ENCODE data around the gene RNASE4.
"Not testable (repeated sequence)": the region's sequence is repeated elsewhere in the genome, so short reads cannot be mapped to it uniquely, and the experiment has no call there.

Gene RNASE4

DNA sequence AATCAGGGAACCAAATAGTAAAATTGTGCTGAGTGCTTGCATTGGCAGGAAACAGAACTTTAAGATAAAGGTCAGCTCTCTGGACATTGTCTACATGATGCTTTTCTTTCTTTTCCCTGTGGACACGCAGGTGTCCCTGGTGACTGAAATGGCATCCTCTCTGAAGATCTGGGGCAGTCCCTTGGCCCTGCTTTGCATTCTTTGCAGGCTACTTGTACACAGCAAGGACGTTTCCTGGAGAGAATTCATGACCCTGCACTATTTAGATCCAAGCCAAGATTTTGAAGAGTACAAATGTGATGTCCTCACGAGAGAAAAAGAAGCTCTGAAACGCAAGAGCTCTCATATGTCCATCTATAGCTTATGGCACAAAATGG, 50.1 kb downstream of the RNASE4 start:
- no peak overlapping the region for H3K4me3 ChIP-seq (ENCODE audit: low read depth, low read length)

DNA sequence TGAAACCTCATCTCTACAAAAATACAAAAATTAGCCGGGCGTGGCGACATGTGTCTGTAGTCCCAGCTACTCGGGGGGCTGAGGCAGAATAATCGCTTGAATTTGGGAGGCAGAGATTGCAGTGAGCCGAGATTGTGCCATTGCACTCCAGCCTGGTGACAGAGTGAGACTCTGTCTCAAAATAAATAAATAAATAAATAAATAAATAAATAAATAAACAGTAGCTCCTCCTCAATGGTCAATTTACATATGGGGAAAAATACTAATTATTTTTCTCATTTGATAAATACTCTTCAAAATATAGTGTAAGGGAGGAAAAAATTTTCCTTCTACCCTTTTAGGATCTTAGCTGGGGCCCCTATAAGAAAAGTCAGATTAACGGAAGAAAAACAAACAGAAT, 53.9 kb downstream of the RNASE4 start:
- H3K4me3 ChIP-seq (ENCODE audit: low read depth, low read length) = not testable (repeated sequence)

GRCh38 chr14:20742132-20742531, 57.8 kb downstream of the RNASE4 start:
- H3K4me3 ChIP-seq (ENCODE audit: low read depth, low read length) = no peak overlapping the region

GRCh38 chr14:20743556-20743955, 59.2 kb downstream of the RNASE4 start:
- no peak overlapping the region for H3K4me3 ChIP-seq (ENCODE audit: low read depth, low read length)

DNA sequence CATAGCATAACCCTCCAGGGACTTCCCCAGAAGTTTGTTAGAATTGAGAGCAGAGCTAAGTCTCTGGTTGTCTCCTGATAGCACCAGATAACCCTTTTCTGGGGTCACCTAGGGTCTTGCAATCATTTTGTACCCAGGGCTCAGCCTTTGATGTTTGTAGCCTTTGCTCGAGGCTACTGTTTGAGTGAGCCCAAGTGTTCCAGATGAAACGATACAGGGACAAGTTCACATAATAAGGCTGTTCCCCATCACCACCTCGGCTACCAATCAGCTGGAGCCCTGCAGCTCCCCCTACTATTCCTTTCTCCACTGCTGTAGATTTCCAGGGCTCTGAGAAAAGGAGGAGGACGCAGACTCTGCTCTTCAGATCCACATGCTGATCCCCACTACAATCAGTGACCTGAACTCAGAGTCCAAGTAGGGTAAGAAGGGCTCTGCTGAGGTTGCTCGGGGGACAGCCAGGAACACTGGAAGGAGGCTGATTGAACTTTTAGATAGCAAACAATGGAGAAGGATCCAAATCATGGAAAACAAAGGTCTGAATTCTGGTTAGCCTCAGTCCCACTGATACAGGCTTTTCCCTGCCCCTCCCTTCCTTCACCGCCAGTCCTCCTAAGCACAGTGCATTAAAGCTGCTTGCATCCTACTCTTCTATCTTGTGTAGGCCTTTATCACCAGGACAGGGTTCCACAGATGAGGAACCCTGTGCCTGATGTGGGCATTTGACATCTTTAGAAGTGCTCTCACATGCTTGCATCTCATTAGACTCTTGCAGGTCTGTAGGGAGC, 61.4 kb downstream of the RNASE4 start, which contains the start of gene EDDM3A:
EDDM3A (plus strand) TSS at position 317 of the 788 bp plus-strand sequence. CDS start 1,694 bp downstream, outside the sequence.
- no peak within 1 kb of the TSS for H3K4me3 ChIP-seq (ENCODE audit: low read depth, low read length)

- H3K4me3 ChIP-seq (ENCODE audit: low read depth, low read length) = no peak overlapping the region
These were observed 62.2 kb downstream of the RNASE4 start for GRCh38 chr14:20746566-20746965.

GRCh38 chr14:20748439-20748838, 64.1 kb downstream of the RNASE4 start:
- no peak overlapping the region for H3K4me3 ChIP-seq (ENCODE audit: low read depth, low read length)

DNA sequence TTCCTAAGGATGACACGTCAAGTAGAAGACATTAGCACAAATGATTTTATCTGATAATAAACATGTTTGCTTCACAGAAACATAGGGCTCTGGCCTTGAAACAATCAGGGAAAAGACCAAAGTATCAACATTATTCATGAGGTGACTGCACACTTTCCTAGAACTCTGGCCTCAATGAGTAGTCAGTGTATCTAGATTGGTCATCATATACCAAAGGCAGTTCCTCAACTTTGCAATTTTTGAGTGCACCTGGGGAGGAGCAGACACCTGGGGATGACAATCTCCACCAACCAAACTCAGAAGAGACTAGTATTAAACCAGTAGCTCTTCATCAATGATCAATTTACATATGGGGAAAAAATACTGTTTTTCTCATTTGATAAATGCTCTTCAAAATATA, 65.8 kb downstream of the RNASE4 start:
- no peak overlapping the region for H3K4me3 ChIP-seq (ENCODE audit: low read depth, low read length)

Measured in iPS-11a (cell line).